ENCODE measurements around the gene LHCGR. TPM values are rescaled to one million over a fixed set of nuclear protein-coding genes. Genes with fewer than 3 reads are reported as not detected.
"Not testable (repeated sequence)": the region's sequence is repeated elsewhere in the genome, so short reads cannot be mapped to it uniquely, and the experiment has no call there.

LHCGR gene
- total RNA-seq, 1 donor from 2014 or later = not detected

DNA sequence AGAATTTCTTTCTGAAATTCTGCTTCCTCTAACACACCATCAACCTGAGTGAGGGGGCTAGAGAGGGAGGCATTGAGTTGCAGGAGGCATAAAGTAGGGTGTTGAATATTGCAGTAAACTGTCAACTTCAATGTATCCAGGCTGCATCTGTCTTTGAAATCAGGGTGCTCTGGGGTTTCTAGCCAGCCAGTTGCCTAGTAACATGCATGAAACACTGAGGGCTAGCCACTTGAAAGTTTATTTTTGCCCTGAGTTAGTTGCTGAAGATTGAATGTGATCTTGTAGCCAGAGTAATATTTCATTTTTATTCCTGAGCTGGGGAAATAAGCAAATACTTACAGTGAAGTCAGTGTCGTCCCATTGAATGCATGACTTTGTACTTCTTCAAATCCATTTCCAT is 41.9 kb downstream of the LHCGR start:
- intact Hi-C loops (cut with micrococcal nuclease) = no loop called here
- CTCF ChIA-PET = interaction anchor here (0.7 kb wide), 1 partner anchor 9 kb away, joined by 4 read pairs; no protein-coding TSS in a partner anchor
- TF ChIP-seq, protein P1, sequence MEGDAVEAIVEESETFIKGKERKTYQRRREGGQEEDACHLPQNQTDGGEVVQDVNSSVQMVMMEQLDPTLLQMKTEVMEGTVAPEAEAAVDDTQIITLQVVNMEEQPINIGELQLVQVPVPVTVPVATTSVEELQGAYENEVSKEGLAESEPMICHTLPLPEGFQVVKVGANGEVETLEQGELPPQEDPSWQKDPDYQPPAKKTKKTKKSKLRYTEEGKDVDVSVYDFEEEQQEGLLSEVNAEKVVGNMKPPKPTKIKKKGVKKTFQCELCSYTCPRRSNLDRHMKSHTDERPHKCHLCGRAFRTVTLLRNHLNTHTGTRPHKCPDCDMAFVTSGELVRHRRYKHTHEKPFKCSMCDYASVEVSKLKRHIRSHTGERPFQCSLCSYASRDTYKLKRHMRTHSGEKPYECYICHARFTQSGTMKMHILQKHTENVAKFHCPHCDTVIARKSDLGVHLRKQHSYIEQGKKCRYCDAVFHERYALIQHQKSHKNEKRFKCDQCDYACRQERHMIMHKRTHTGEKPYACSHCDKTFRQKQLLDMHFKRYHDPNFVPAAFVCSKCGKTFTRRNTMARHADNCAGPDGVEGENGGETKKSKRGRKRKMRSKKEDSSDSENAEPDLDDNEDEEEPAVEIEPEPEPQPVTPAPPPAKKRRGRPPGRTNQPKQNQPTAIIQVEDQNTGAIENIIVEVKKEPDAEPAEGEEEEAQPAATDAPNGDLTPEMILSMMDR (IDR thresholded peaks at IDR 0.05) = no peak
- Mint-ChIP-seq H3K4me1 (no peaks in the 10 kb centered on the region), H3K9me3 (no peaks in the 10 kb centered on the region), H3K4me3 (no peak overlapping the region), H3K27me3 (peaks cover 11% of the 10 kb centered on the region), H3K36me3 (ENCODE audit: low read depth) (no peaks in the 10 kb centered on the region), H3K27ac (no peak overlapping the region)
- POLR2A ChIA-PET = no interaction called here
- DNase-seq = no peak
- no peak for ATAC-seq (ENCODE audit: low read depth)

DNA sequence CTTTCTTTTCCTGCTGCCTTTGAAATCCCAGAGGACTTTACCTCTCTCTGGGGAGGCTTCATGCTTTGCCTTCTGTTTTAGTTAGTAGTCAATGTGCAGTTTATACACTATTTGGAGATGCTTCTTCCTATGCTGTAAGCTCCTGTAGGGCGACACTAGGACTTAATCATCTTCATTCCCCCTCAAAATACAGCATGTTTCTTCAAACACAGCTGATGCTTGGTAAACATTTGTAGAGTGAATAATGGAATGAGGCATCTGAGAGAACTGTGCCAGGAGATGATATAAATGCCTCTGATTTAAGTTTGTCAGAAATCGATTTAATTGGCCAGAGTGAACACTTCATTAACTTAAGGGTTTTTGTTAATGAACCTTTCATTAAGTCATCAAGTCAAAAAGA is 43.4 kb downstream of the LHCGR start:
- no peaks in the 10 kb centered on the region for H3K4me1 Mint-ChIP-seq
- no peak overlapping the region for H3K4me3 Mint-ChIP-seq

DNA sequence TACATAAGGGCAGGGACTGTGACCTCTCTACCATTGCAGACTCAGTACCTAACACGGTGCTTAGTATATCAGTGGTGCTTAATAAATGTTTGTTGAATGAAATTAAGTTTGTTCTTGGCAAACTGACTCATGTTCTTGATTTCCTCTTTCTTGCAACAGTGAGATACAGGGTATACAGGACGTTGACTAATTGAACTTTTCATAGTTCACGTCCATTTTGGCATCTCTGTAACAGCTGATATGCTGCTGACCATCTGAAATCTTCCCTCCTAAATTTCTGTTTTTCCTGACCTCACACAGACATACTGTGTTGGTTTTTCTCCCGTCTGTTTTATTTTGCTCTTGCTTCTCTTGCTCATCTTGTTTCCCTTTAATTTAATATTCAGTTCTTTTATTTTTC is 44.2 kb downstream of the LHCGR start:
- no peak overlapping the region for H3K27ac Mint-ChIP-seq
- TF ChIP-seq, protein P1 (IDR thresholded peaks at IDR 0.05) = no peak
- H3K4me3 Mint-ChIP-seq = no peak overlapping the region
- no peak for DNase-seq
- H3K9me3 Mint-ChIP-seq = no peaks in the 10 kb centered on the region
- intact Hi-C loops (cut with micrococcal nuclease) = no loop called here
- ChIA-PET CTCF (no interaction called here), POLR2A (no interaction called here)
- no peaks in the 10 kb centered on the region for H3K36me3 Mint-ChIP-seq (ENCODE audit: low read depth)
- H3K4me1 Mint-ChIP-seq = no peaks in the 10 kb centered on the region
- H3K27me3 Mint-ChIP-seq = peaks cover 8% of the 10 kb centered on the region
- ATAC-seq (ENCODE audit: low read depth) = no peak

More for the DNA sequence above, 43.4 kb downstream of the LHCGR start:
- Mint-ChIP-seq H3K27me3 (peaks cover 11% of the 10 kb centered on the region), H3K36me3 (ENCODE audit: low read depth) (no peaks in the 10 kb centered on the region), H3K27ac (no peak overlapping the region), H3K9me3 (no peaks in the 10 kb centered on the region)
- ChIA-PET POLR2A (no interaction called here), CTCF (no interaction called here)
- intact Hi-C loops (cut with micrococcal nuclease) = no loop called here
- ATAC-seq (ENCODE audit: low read depth) (no peak), DNase-seq (no peak)
- TF ChIP-seq, protein P1 (IDR thresholded peaks at IDR 0.05) = no peak

DNA sequence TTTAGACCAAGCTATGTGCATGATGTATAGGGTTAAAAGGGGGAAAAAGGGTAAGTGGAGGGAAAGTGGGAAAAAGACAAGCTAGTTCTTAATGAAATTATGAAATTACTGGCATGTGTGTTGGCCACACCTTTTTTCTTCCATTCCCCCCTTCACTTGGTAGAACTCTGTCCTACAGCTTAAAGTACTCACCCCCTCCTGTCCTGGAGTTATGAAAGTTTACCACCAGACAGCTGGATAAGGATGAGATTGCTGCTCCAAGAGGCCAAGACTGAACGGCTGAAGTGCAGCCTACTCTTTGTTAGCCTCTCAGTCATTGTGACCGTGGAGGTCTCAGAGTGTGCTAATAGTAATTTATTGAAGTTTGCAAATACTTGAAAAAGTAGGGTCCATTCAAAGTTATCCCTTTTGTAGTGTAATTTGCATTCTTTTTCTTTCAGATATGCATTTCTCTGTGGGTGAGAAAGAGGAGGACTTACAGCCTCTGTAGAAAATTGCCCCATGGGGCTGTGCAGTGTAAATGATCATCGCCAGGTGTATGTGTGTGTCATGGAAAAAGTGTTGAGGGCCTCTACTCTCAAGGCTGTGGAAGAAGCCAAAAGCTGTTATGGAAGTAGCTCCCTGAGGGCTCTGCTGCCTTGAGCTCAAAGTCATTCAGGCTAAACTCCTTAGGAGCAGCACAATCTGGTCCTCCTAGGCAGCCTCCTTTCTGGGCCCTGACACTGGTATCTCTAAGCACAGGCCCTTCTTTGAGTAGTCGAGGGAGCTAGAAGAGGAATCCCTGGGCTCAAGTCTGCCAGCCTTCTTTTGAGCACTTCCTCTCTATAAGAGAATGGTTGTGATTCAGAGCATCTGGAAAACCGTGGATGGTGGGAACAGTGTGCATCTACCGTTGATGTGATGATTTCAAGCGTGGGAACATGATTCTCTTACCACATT is 46.2 kb downstream of the LHCGR start:
- no peak overlapping the region for H3K4me3 Mint-ChIP-seq
- CTCF ChIA-PET = no interaction called here
- no peaks in the 10 kb centered on the region for H3K9me3 Mint-ChIP-seq
- peaks cover 7% of the 10 kb centered on the region for H3K27me3 Mint-ChIP-seq
- no peak for DNase-seq
- POLR2A ChIA-PET = no interaction called here
- no peak for ATAC-seq (ENCODE audit: low read depth)
- H3K4me1 Mint-ChIP-seq = no peaks in the 10 kb centered on the region
- no peak overlapping the region for H3K27ac Mint-ChIP-seq
- H3K36me3 Mint-ChIP-seq (ENCODE audit: low read depth) = no peaks in the 10 kb centered on the region
- intact Hi-C loops (cut with micrococcal nuclease) = no loop called here
- TF ChIP-seq, protein P1 (IDR thresholded peaks at IDR 0.05) = no peak

DNA sequence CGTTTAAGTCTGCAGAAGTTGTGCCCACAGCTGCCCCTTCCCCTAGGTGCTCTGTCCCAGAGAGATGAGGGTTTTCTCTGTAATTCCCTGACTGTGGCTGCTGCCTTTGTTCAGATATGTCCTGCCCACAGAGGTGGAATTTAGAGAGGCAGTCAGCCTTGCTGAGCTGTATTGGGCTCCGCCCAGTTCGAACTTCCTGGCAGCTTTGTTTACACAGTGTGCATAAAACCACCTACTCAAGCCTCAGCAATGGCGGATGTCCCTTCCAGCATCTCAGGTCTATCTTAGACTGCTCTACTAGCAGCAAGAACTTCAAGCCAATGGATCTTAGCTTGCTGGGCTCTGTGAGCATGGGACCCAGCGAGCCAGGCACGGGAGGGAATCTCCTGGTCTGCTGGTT is 48.1 kb downstream of the LHCGR start:
- Mint-ChIP-seq H3K9me3 (peaks cover 2% of the 10 kb centered on the region), H3K4me1 (no peaks in the 10 kb centered on the region), H3K27me3 (peaks cover 5% of the 10 kb centered on the region), H3K36me3 (ENCODE audit: low read depth) (no peaks in the 10 kb centered on the region), H3K4me3 (no peak overlapping the region), H3K27ac (no peak overlapping the region)
- no peak for DNase-seq
- TF ChIP-seq, protein P1 (IDR thresholded peaks at IDR 0.05) = no peak
- no peak for ATAC-seq (ENCODE audit: low read depth)
- POLR2A ChIA-PET = no interaction called here
- CTCF ChIA-PET = no interaction called here
- intact Hi-C loops (cut with micrococcal nuclease) = no loop called here

DNA sequence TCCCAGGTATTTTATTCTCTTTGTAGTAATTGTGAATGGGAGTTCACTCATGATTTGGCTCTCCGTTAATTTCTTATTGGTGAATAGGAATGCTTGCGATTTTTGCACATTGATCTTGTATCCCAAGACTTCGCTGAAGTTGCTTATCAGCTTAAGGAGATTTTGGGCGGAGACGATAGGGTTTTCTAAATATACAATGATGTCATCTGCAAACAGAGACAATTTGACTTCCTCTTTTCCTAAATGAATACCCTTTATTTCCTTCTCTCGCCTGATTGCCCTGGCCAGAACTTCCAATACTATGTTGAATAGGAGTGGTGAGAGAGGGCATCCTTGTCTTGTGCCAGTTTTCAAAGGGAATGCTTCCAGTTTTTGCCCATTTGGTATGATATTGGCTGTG is 51.9 kb downstream of the LHCGR start:
- H3K27me3 Mint-ChIP-seq; intact Hi-C loops (cut with micrococcal nuclease); H3K9me3 Mint-ChIP-seq; H3K36me3 Mint-ChIP-seq (ENCODE audit: low read depth); H3K4me1 Mint-ChIP-seq; H3K27ac Mint-ChIP-seq; CTCF ChIA-PET; POLR2A ChIA-PET; H3K4me3 Mint-ChIP-seq; DNase-seq; ATAC-seq (ENCODE audit: low read depth): not testable (repeated sequence)
